GM18909 (cell line): ENCODE results near the gene NBEA.
A peak's percentile ranks its signal among the peaks of the same experiment; 100 is the strongest.

Experiments used
- ATAC-seq: cut with Tn5 transposase; IDR thresholded peaks from one replicate; pipeline ENCODE4 v1.9.1; 2021; ENCODE audit warnings: mild to moderate bottlenecking; ENCODE audit not compliant: unreplicated experiment, poor library complexity

NBEA gene

GRCh38 chr13:35716186-35716585, 774.1 kb downstream of the NBEA start:
- ATAC-seq, result no peak

- no peak for ATAC-seq
Measured at GRCh38 chr13:35716729-35717128, 774.7 kb downstream of the NBEA start.

GRCh38 chr13:35718084-35718483, 776.0 kb downstream of the NBEA start:
- ATAC-seq, result no peak

GRCh38 chr13:35720290-35720689, 778.2 kb downstream of the NBEA start:
- no peak for ATAC-seq

- peak; percentile 68 for ATAC-seq
Measured at GRCh38 chr13:35720690-35721554, 778.9 kb downstream of the NBEA start.
